ENCODE data around the gene RABGAP1L. TPM values are rescaled to one million over a fixed set of nuclear protein-coding genes. Genes with fewer than 3 reads are reported as not detected.
"Not testable (repeated sequence)": the region's sequence is repeated elsewhere in the genome, so short reads cannot be mapped to it uniquely, and the experiment has no call there.

RABGAP1L gene
- total RNA-seq, 1 experiment from 2014 or later, result 43.9 TPM

GRCh38 chr1:174289644-174290310, 130.5 kb downstream of the RABGAP1L start:
- no peak for DNase-seq (ENCODE audit: low spot score)

- DNase-seq (ENCODE audit: low spot score), result no peak
Measured at GRCh38 chr1:174291059-174291458, 131.7 kb downstream of the RABGAP1L start.

GRCh38 chr1:174296309-174296708, 137.0 kb downstream of the RABGAP1L start:
- no peak for DNase-seq (ENCODE audit: low spot score)

- no peak for DNase-seq (ENCODE audit: low spot score)
Measured at GRCh38 chr1:174297351-174297750, 138.0 kb downstream of the RABGAP1L start.

- DNase-seq (ENCODE audit: low spot score), result no peak
Measured at GRCh38 chr1:174301295-174302077, 142.2 kb downstream of the RABGAP1L start.

- DNase-seq (ENCODE audit: low spot score), result no peak
Measured at GRCh38 chr1:174308604-174309003, 149.3 kb downstream of the RABGAP1L start.

- DNase-seq (ENCODE audit: low spot score), result no peak
Measured at GRCh38 chr1:174309490-174309889, 150.2 kb downstream of the RABGAP1L start.

- DNase-seq (ENCODE audit: low spot score), result no peak
Measured at GRCh38 chr1:174314433-174314832, 155.1 kb downstream of the RABGAP1L start.

- no peak for DNase-seq (ENCODE audit: low spot score)
Measured at GRCh38 chr1:174315239-174315638, 155.9 kb downstream of the RABGAP1L start.

GRCh38 chr1:174320897-174321296, 161.6 kb downstream of the RABGAP1L start:
- not testable (repeated sequence) for DNase-seq (ENCODE audit: low spot score)

- DNase-seq (ENCODE audit: low spot score), result no peak
Measured at GRCh38 chr1:174322202-174322862, 163.0 kb downstream of the RABGAP1L start.

GRCh38 chr1:174324493-174324892, 165.2 kb downstream of the RABGAP1L start:
- DNase-seq (ENCODE audit: low spot score), result no peak

- no peak for DNase-seq (ENCODE audit: low spot score)
Measured at GRCh38 chr1:174324939-174325338, 165.6 kb downstream of the RABGAP1L start.

- DNase-seq (ENCODE audit: low spot score), result no peak
Measured at GRCh38 chr1:174326278-174326677, 167.0 kb downstream of the RABGAP1L start.

- no peak for DNase-seq (ENCODE audit: low spot score)
Measured at GRCh38 chr1:174333437-174333836, 174.1 kb downstream of the RABGAP1L start.

GRCh38 chr1:174337000-174337681, 177.8 kb downstream of the RABGAP1L start:
- no peak for DNase-seq (ENCODE audit: low spot score)

GRCh38 chr1:174340404-174340803, 181.1 kb downstream of the RABGAP1L start:
- not testable (repeated sequence) for DNase-seq (ENCODE audit: low spot score)

GRCh38 chr1:174344162-174344561, 184.8 kb downstream of the RABGAP1L start:
- DNase-seq (ENCODE audit: low spot score), result no peak

- DNase-seq (ENCODE audit: low spot score), result no peak
Measured at GRCh38 chr1:174352117-174352516, 192.8 kb downstream of the RABGAP1L start.

- DNase-seq (ENCODE audit: low spot score), result no peak
Measured at GRCh38 chr1:174352883-174353608, 193.7 kb downstream of the RABGAP1L start.

- DNase-seq (ENCODE audit: low spot score), result no peak
Measured at GRCh38 chr1:174358344-174358743, 199.0 kb downstream of the RABGAP1L start.
